GM12892 (cell line): ENCODE data around the gene CYP4F2.

Source experiments
- POLR2A ChIP-seq: IDR thresholded peaks from 2 replicates; pipeline ENCODE4 v1.6.1; 2011; ENCODE audit warnings: low read depth, low read length, control low read depth
- POLR2AphosphoS5 ChIP-seq: IDR thresholded peaks from 2 replicates; pipeline ENCODE4 v1.6.1; 2011; ENCODE audit warnings: low read depth, low read length, control low read depth

DNA sequence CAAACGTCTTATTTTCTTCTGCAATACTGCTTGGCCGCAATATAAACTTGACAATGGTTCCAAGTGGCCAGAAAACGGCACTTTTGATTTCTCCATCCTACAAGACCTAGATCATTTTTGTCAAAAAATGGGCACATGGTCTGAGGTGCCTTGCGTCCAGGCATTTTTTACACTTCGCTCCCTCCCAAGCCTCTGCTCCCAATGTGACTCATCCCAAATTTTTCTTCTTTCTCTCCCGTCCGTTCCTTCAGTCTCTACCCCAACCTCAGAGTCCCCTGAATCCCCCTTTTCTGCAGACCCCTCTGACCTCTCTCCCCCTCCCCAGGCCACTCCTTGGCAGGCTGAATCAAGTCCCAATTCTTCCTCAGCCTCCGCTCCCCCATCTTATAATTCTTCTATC is 68.1 kb downstream of the CYP4F2 start:
- no peak for TF ChIP-seq POLR2AphosphoS5
- TF ChIP-seq POLR2A = no peak
